Esophagus (tissue), 2 donors: ENCODE results near the gene ZFYVE28. TPM values are rescaled to one million over a fixed set of nuclear protein-coding genes. Genes with fewer than 3 reads are reported as not detected.

Experiments used
- H3K27ac ChIP-seq, 2 donors: one replicate each; pipeline ENCODE4 v1.5.1; 2013; ENCODE audit warnings: low read depth in 2 of 2, mild to moderate bottlenecking in 2 of 2, inconsistent platforms in 1 of 2, low read length in 1 of 2, moderate library complexity in 1 of 2
- H3K27me3 ChIP-seq, 2 donors: one replicate each; pipeline ENCODE4 v1.6.1; 2013; ENCODE audit warnings: low read length in 2 of 2, control low read depth in 1 of 2, mild to moderate bottlenecking in 1 of 2; ENCODE audit not compliant: insufficient read depth in 2 of 2, control insufficient read depth in 1 of 2
- H3K36me3 ChIP-seq, 2 donors: one replicate each; pipeline ENCODE4 v1.6.1; 2013; ENCODE audit warnings: low read length in 1 of 2; ENCODE audit not compliant: control insufficient read depth in 2 of 2, insufficient read depth in 2 of 2
- H3K4me1 ChIP-seq, 2 donors: one replicate each; pipeline ENCODE4 v1.6.1; 2013; ENCODE audit warnings: low read length in 1 of 2; ENCODE audit not compliant: control insufficient read depth in 2 of 2, insufficient read depth in 2 of 2
- H3K4me3 ChIP-seq, 2 donors: one replicate each; pipeline ENCODE4 v1.5.1; 2013; ENCODE audit warnings: low read length in 2 of 2, mild to moderate bottlenecking in 2 of 2, low read depth in 1 of 2, moderate library complexity in 1 of 2
- H3K9me3 ChIP-seq, 2 donors: one replicate each; pipeline ENCODE4 v1.6.1; 2013; ENCODE audit warnings: mild to moderate bottlenecking in 2 of 2, low read depth in 1 of 2, low read length in 1 of 2, moderate library complexity in 1 of 2; ENCODE audit not compliant: control insufficient read depth in 2 of 2, insufficient read depth in 1 of 2
- WGBS, 2 donors: extraction: QIAGEN DNeasy Blood & Tissue Kit; methylation state at CpG; one replicate each; pipeline ENCODE4 v1.1.7; 2013; 5-methylcytosine and 5-hydroxymethylcytosine counted together
- polyA plus RNA-seq, 2 donors: library from polyadenylated mRNA; stranded (reverse); fragments of 200-250 nt; gene quantifications; one replicate each; pipeline ENCODE4 v1.2.3, GENCODE V29; 2013
- donor health status: healthy with polysubstance abuse.
- donor health status: Bipolar disorder and iron deficiency.

ZFYVE28 gene
- polyA plus RNA-seq, 2 donors = 5.2 to 5.4 TPM

- Histone ChIP-seq H3K4me3 (no peak overlapping the region), H3K9me3 (no peaks in the 10 kb centered on the region), H3K36me3 (peaks cover 7 to 44% of the 10 kb centered on the region in 2 donors), H3K4me1 (peaks cover 0 to 12% of the 10 kb centered on the region in 2 donors), H3K27ac (no peak overlapping the region), H3K27me3 (no peaks in the 10 kb centered on the region)
- 88 to 90% methylated on average over 40 to 42 of the region's 42 CpGs for WGBS, 2 donors
Measured at GRCh38 chr4:2247128-2248043, 171.1 kb downstream of the ZFYVE28 start.

- Histone ChIP-seq H3K4me1 (peaks cover 0 to 14% of the 10 kb centered on the region in 2 donors), H3K36me3 (peaks cover 0 to 38% of the 10 kb centered on the region in 2 donors), H3K9me3 (no peaks in the 10 kb centered on the region), H3K27me3 (no peaks in the 10 kb centered on the region), H3K4me3 (no peak overlapping the region), H3K27ac (no peak overlapping the region)
- 91% methylated on average over 19 of the region's 19 CpGs for WGBS, 2 donors
Measured at GRCh38 chr4:2246384-2247127, 171.9 kb downstream of the ZFYVE28 start.

DNA sequence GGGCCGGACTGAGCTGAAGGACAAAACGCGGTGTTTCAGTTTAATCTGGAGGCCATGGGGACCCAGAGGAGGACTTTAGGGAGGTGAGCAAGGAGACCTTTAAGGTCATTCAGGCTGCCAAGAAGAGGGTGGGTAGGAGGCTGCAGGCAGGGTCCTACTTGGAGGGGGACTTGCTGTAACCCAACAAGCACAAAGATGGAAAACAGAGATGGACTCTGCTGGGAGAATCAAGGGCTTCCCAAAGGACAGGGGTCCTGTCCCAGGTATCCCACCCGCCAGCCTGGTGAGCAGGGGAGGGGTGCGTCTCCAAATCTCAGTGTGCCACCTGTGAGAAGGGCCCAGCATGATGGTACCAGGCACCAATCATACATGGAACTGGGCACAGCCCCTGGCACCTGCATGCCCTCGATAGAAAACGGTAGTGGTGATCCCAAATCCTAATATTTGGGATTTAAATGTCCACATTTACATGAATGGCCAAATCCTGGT is 172.6 kb downstream of the ZFYVE28 start:
- no peaks in the 10 kb centered on the region for H3K9me3 ChIP-seq
- no peaks in the 10 kb centered on the region for H3K27me3 ChIP-seq
- no peak overlapping the region for H3K4me3 ChIP-seq
- H3K36me3 ChIP-seq = peaks cover 0 to 31% of the 10 kb centered on the region in 2 donors
- peak overlapping the region in 1 of 2 donors; percentile 5 for H3K27ac ChIP-seq
- 83 to 85% methylated on average over 7 of the region's 7 CpGs for WGBS, 2 donors
- H3K4me1 ChIP-seq = peaks cover 0 to 13% of the 10 kb centered on the region in 2 donors

GRCh38 chr4:2245057-2245786 is 173.2 kb downstream of the ZFYVE28 start:
- H3K27me3 ChIP-seq = no peaks in the 10 kb centered on the region
- WGBS, 2 donors = 50 to 65% methylated on average over 7 of the region's 7 CpGs
- H3K9me3 ChIP-seq = no peaks in the 10 kb centered on the region
- peaks cover 0 to 13% of the 10 kb centered on the region in 2 donors for H3K4me1 ChIP-seq
- H3K27ac ChIP-seq = peak overlapping the region; percentile 4 to 59
- no peak overlapping the region for H3K4me3 ChIP-seq
- H3K36me3 ChIP-seq = peaks cover 0 to 25% of the 10 kb centered on the region in 2 donors

DNA sequence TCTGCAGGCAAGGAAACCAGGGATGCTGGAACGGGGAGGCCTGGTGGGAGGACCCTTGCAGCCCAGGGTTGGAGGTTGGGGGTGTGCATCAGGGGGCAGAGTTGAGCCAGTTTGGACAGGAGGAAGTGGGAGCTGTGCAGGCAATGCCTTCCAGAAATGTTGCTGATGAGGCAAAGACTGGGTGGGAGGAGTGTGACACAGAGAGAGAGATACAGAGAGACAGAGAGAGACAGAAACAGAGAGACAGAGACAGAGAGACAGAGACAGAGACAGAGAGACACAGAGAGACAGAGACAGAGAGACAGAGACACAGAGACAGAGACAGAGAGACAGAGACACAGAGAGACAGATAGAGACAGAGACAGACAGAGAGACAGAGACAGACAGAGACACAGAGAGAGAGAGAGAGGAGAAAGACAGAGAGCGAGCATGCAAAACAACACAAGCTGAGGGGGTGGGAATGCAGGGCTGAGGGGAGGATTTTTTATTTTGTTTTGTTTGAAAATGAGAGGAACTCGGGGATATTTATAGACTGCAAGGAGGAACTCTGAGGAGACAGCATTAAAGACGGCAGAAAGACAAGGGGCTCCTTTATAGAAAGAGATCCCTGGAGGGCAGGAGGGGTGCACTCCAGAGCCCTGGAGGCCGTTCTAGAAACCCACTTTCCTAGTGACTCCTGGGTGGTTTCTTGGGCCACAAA is 174.6 kb downstream of the ZFYVE28 start:
- Histone ChIP-seq H3K9me3 (no peaks in the 10 kb centered on the region), H3K4me3 (no peak overlapping the region), H3K27me3 (no peaks in the 10 kb centered on the region), H3K4me1 (peaks cover 0 to 7% of the 10 kb centered on the region in 2 donors), H3K27ac (peak overlapping the region; percentile 33 to 42), H3K36me3 (peaks cover 0 to 19% of the 10 kb centered on the region in 2 donors)
- WGBS, 2 donors = 43 to 49% methylated on average over 5 of the region's 5 CpGs

- 0 to 1% methylated on average over 83 to 88 of the region's 88 CpGs for WGBS, 2 donors
- H3K4me1 ChIP-seq = peaks cover 0 to 7% of the 10 kb centered on the region in 2 donors
Measured at GRCh38 chr4:2241410-2242353, 176.8 kb downstream of the ZFYVE28 start, which contains the start of the genes HAUS3 and POLN. HAUS3 (minus strand) TSS chr4:2242121; CDS start chr4:2240946, 1,175 bp downstream. POLN (minus strand) TSS chr4:2242121; CDS start chr4:2229231, 12,890 bp downstream.

DNA sequence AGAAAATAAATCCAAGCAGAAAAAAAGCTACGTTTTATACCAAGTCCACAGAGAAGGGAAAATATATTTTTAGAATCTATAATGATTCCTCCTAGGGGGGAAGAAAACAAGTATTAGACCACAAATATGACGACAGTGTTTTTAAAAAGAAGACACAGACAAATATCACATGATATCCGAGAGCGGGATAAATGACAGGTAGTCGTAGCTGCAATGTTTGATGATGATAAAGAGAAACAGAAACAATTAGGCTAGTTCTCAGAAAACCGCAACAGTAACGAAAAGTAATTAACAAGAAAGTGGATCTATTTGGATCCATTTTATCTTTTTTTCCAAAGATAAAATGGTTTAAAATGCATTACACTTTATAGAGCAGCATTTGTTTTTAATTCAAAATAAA is 177.4 kb downstream of the ZFYVE28 start:
- peak overlapping the region; percentile 74 to 98 for H3K4me3 ChIP-seq
- H3K36me3 ChIP-seq = no peaks in the 10 kb centered on the region
- no peaks in the 10 kb centered on the region for H3K9me3 ChIP-seq
- no peaks in the 10 kb centered on the region for H3K27me3 ChIP-seq
- H3K27ac ChIP-seq = peak overlapping the region in 1 of 2 donors; percentile 93
- 3 to 5% methylated on average over 7 of the region's 7 CpGs for WGBS, 2 donors
- peaks cover 0 to 7% of the 10 kb centered on the region in 2 donors for H3K4me1 ChIP-seq

More at GRCh38 chr4:2241410-2242353, 176.8 kb downstream of the ZFYVE28 start, which contains the start of the genes HAUS3 and POLN:
- peak within 1 kb of the TSS; percentile 85 to 93 for H3K27ac ChIP-seq
- peaks cover 0 to under 1% of the 10 kb centered on the region in 2 donors for H3K36me3 ChIP-seq
- peak within 1 kb of the TSS; percentile 74 to 98 for H3K4me3 ChIP-seq
- no peaks in the 10 kb centered on the region for H3K27me3 ChIP-seq
- no peaks in the 10 kb centered on the region for H3K9me3 ChIP-seq
